ENCODE measurements around the gene TMEM147. TPM values are rescaled to one million over a fixed set of nuclear protein-coding genes. Genes with fewer than 3 reads are reported as not detected.

TMEM147 gene
- total and polyA plus RNA-seq, 10 of the 15 experiments (the other 5 are each of a cell fraction or from before 2014, with no cell fraction given) = 53.4 to 145 (median 79.3) TPM

DNA sequence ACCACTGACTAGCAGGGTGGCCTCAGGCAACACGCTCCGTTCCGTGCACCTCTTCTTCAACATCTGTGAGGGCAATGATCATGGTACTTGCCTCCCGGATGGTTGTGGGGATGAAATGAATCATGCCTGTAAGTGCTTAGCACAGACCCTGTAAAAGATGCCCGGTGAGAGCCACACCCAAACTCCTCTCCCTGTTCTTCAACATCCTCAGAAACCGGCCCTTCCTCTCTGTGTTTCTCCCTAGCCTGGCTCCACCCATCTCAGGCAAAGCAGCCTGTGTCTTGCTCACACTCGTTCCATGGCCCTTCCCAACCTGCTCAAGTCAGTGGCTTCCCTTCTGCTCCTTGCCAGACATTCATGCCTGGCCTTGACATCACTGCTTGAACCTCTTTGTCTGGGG lies 26.1 kb upstream of the TMEM147 start:
- 15% methylated on average over 7 of the region's 7 CpGs for WGBS (ENCODE audit: insufficient coverage, insufficient replicate concordance, low lambda C conversion rate, missing lambda C conversion rate)
- H3K4me3 ChIP-seq = no peak overlapping the region
- TF ChIP-seq ESRRA (IDR thresholded peaks at IDR 0.05; ENCODE audit: low read length) = no peak
- no peak for TF ChIP-seq HDGF (IDR thresholded peaks at IDR 0.05)
- no peak for TF ChIP-seq TCF7 (IDR thresholded peaks at IDR 0.05; ENCODE audit: borderline replicate concordance)
- TF ChIP-seq, protein P1, sequence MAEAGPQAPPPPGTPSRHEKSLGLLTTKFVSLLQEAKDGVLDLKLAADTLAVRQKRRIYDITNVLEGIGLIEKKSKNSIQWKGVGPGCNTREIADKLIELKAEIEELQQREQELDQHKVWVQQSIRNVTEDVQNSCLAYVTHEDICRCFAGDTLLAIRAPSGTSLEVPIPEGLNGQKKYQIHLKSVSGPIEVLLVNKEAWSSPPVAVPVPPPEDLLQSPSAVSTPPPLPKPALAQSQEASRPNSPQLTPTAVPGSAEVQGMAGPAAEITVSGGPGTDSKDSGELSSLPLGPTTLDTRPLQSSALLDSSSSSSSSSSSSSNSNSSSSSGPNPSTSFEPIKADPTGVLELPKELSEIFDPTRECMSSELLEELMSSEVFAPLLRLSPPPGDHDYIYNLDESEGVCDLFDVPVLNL (IDR thresholded peaks at IDR 0.05; ENCODE audit: low read depth, low read length) = no peak
- TF ChIP-seq, protein P2, sequence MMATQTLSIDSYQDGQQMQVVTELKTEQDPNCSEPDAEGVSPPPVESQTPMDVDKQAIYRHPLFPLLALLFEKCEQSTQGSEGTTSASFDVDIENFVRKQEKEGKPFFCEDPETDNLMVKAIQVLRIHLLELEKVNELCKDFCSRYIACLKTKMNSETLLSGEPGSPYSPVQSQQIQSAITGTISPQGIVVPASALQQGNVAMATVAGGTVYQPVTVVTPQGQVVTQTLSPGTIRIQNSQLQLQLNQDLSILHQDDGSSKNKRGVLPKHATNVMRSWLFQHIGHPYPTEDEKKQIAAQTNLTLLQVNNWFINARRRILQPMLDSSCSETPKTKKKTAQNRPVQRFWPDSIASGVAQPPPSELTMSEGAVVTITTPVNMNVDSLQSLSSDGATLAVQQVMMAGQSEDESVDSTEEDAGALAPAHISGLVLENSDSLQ (IDR thresholded peaks at IDR 0.05) = no peak
- no peak for TF ChIP-seq WRNIP1 (IDR thresholded peaks at IDR 0.05; ENCODE audit: borderline replicate concordance, low read depth, low read length)
- no peak for TF ChIP-seq RFX5 (IDR thresholded peaks at IDR 0.05; ENCODE audit: low read depth, low read length)
- TF ChIP-seq, protein P3, sequence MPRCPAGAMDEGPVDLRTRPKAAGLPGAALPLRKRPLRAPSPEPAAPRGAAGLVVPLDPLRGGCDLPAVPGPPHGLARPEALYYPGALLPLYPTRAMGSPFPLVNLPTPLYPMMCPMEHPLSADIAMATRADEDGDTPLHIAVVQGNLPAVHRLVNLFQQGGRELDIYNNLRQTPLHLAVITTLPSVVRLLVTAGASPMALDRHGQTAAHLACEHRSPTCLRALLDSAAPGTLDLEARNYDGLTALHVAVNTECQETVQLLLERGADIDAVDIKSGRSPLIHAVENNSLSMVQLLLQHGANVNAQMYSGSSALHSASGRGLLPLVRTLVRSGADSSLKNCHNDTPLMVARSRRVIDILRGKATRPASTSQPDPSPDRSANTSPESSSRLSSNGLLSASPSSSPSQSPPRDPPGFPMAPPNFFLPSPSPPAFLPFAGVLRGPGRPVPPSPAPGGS (IDR thresholded peaks at IDR 0.05; ENCODE audit: borderline replicate concordance, insufficient read depth, low read depth, low read length, poor library complexity, severe bottlenecking) = no peak
- TF ChIP-seq JUNB (IDR thresholded peaks at IDR 0.05) = no peak
- no peak for TF ChIP-seq NR2C2 (IDR thresholded peaks at IDR 0.05; ENCODE audit: borderline replicate concordance, control insufficient read depth, insufficient read length, low read depth)
- TF ChIP-seq STAT1 (conservative IDR thresholded peaks at IDR 0.05) = no peak
- no peak for TF ChIP-seq ZSCAN29 (IDR thresholded peaks at IDR 0.05)
- TF ChIP-seq FOS (IDR thresholded peaks at IDR 0.05; ENCODE audit: borderline replicate concordance, extremely low read depth, insufficient read length) = no peak
- intact Hi-C loops (cut with micrococcal nuclease; ENCODE audit: unreplicated experiment) = no loop called here
- no peaks in the 10 kb centered on the region for H3K4me1 ChIP-seq (ENCODE audit: control insufficient read depth, insufficient read depth, low read length)
- POLR2A ChIA-PET = no interaction called here
- no peaks in the 10 kb centered on the region for H3K79me2 ChIP-seq (ENCODE audit: control insufficient read depth, insufficient read depth, low read length)
- H3K4me2 ChIP-seq (ENCODE audit: control insufficient read depth, insufficient read depth) = no peak overlapping the region
- H4K20me1 ChIP-seq (ENCODE audit: control insufficient read depth, insufficient read depth) = no peaks in the 10 kb centered on the region
- no peaks in the 10 kb centered on the region for H3K9me3 ChIP-seq (replicated peaks; ENCODE audit: control insufficient read depth, insufficient read depth, low read length)
- RAD21 ChIA-PET (ENCODE audit: unreplicated experiment) = no interaction called here
- no peak overlapping the region for H2AFZ ChIP-seq (ENCODE audit: control insufficient read depth, low read depth, low read length)
- DNase-seq (ENCODE audit: low read depth, low spot score) (no peak), ATAC-seq (no peak), FAIRE-seq (no peak)
- no peak overlapping the region for H3K27ac ChIP-seq (ENCODE audit: control insufficient read depth, insufficient read depth)
- in situ Hi-C loops (cut with MboI) = no loop called here
- CTCF ChIA-PET = interaction anchor here (0.7 to 2.5 kb wide), 3 partner anchors 9 to 382 kb away, joined by 3 to 9 read pairs (median 3); no protein-coding TSS in a partner anchor
- no peaks in the 10 kb centered on the region for H3K36me3 ChIP-seq (ENCODE audit: control insufficient read depth in 2 of 2, insufficient read depth in 2 of 2, low read length in 1 of 2)
- H3K27me3 ChIP-seq (replicated peaks in 1 of 2; ENCODE audit: control insufficient read depth in 2 of 2, insufficient read depth in 2 of 2, low read length in 1 of 2) = no peaks in the 10 kb centered on the region; a peak in 1 of 4 replicates
- no TSS peak for BruUV-seq (replicated peaks)
- SMC1A ChIA-PET (ENCODE audit: uncharacterized antibody, unreplicated experiment) = no interaction called here
- no peak overlapping the region for H3K9ac ChIP-seq (ENCODE audit: control insufficient read depth, insufficient read depth, low read length)

All from GM12878 (cell line).